WTC11 (cell line): ENCODE data around the gene GABRB1. TPM values are rescaled to one million over a fixed set of nuclear protein-coding genes. Genes with fewer than 3 reads are reported as not detected.

Experiments
- ATAC-seq: fragments of 200-7000 bp; cut with Tn5 transposase; 2 replicates; pipeline ENCODE4 v1.10.0; 2021; ENCODE audit warnings: mild to moderate bottlenecking, moderate library complexity
- CTCF ChIA-PET: fragments of 300-600 bp; sonication (Branson Sonifier 250); formaldehyde crosslinking; loops from one replicate; lab custom pipeline; 2021; ENCODE audit warnings: antibody characterized with exemption; lab: Charles Lee
- POLR2A ChIA-PET: fragments of 350-600 bp; sonication (Branson Sonifier 250); formaldehyde crosslinking; loops from one replicate; lab custom pipeline; 2021; ENCODE audit warnings: antibody characterized with exemption; lab: Charles Lee
- DNase-seq: peaks from one replicate; pipeline ENCODE4 v3.0.0; 2021; ENCODE audit warnings: low spot score
- H3K27ac Mint-ChIP-seq: 2 replicates; pipeline ENCODE4 v1.8.0; 2021; ENCODE audit warnings: mixed read lengths
- H3K27me3 Mint-ChIP-seq: 2 replicates; pipeline ENCODE4 v1.8.0; 2021; ENCODE audit warnings: low read depth, mild to moderate bottlenecking, moderate library complexity, mixed read lengths
- H3K36me3 Mint-ChIP-seq: 2 replicates; pipeline ENCODE4 v1.8.0; 2021; ENCODE audit warnings: mixed read lengths
- H3K4me1 Mint-ChIP-seq: 2 replicates; pipeline ENCODE4 v1.8.0; 2022; ENCODE audit warnings: mixed read lengths
- H3K4me3 Mint-ChIP-seq: 2 replicates; pipeline ENCODE4 v1.8.0; 2021; ENCODE audit warnings: mild to moderate bottlenecking, moderate library complexity, mixed read lengths
- H3K9me3 Mint-ChIP-seq: 2 replicates; pipeline ENCODE4 v1.8.0; 2021; ENCODE audit warnings: mixed read lengths
- ELF4 ChIP-seq: sonication (generic); formaldehyde crosslinking; IDR thresholded peaks from 2 replicates; pipeline ENCODE4 v1.8.1; 2022; ENCODE audit warnings: low read depth, mild to moderate bottlenecking, moderate library complexity, missing genetic modification reagents
- FOXK1 ChIP-seq: sonication (generic); formaldehyde crosslinking; IDR thresholded peaks from 2 replicates; pipeline ENCODE4 v1.8.0; 2022; ENCODE audit warnings: mild to moderate bottlenecking, moderate library complexity, missing genetic modification reagents
- GABPB1 ChIP-seq: sonication (generic); formaldehyde crosslinking; IDR thresholded peaks from 2 replicates; pipeline ENCODE4 v1.8.1; 2023; ENCODE audit warnings: mild to moderate bottlenecking, missing genetic modification reagents
- GRHL2 ChIP-seq: fragments of 250-450 bp; sonication (Bioruptor Pico); IDR thresholded peaks from 2 replicates; pipeline ENCODE4 v1.8.0; 2022; ENCODE audit warnings: mild to moderate bottlenecking, moderate library complexity; ENCODE audit not compliant: insufficient replicate concordance, severe bottlenecking
- GTF2I ChIP-seq: fragments of 250-450 bp; sonication (Bioruptor Pico); conservative IDR thresholded peaks from 2 replicates; pipeline ENCODE4 v1.4.0; 2021; ENCODE audit warnings: mild to moderate bottlenecking
- HMGA2 ChIP-seq: fragments of 250-450 bp; sonication (Bioruptor Pico); IDR thresholded peaks from 2 replicates; pipeline ENCODE4 v1.4.0; 2021; ENCODE audit warnings: mild to moderate bottlenecking, moderate library complexity
- JAZF1 ChIP-seq: fragments of 250-450 bp; sonication (Bioruptor Pico); IDR thresholded peaks from 2 replicates; pipeline ENCODE4 v1.9.0; 2021; ENCODE audit warnings: moderate library complexity, mild to moderate bottlenecking, inconsistent platforms
- KAT7 ChIP-seq: sonication (generic); formaldehyde crosslinking; IDR thresholded peaks from 2 replicates; pipeline ENCODE4 v1.8.1; 2023; ENCODE audit warnings: missing genetic modification reagents, mild to moderate bottlenecking, borderline replicate concordance
- NFATC4 ChIP-seq: fragments of 250-450 bp; sonication (Bioruptor Pico); IDR thresholded peaks from 2 replicates; pipeline ENCODE4 v1.9.0; 2021; ENCODE audit warnings: mild to moderate bottlenecking
- NR3C1 ChIP-seq: sonication (generic); formaldehyde crosslinking; conservative IDR thresholded peaks from 2 replicates; pipeline ENCODE4 v1.8.1; 2023; ENCODE audit warnings: low read depth, mild to moderate bottlenecking, missing genetic modification reagents
- OVOL2 ChIP-seq: fragments of 250-450 bp; sonication (Bioruptor Pico); IDR thresholded peaks from 2 replicates; pipeline ENCODE4 v1.9.0; 2021; ENCODE audit warnings: mild to moderate bottlenecking, borderline replicate concordance
- RELA ChIP-seq: sonication (generic); formaldehyde crosslinking; IDR thresholded peaks from 2 replicates; pipeline ENCODE4 v1.8.1; 2022; ENCODE audit warnings: missing genetic modification reagents, mild to moderate bottlenecking, borderline replicate concordance
- RORB ChIP-seq: fragments of 250-450 bp; sonication (Bioruptor Pico); IDR thresholded peaks from 2 replicates; pipeline ENCODE4 v1.9.0; 2021; ENCODE audit warnings: mild to moderate bottlenecking
- ZBTB21 ChIP-seq: sonication (generic); formaldehyde crosslinking; IDR thresholded peaks from 2 replicates; pipeline ENCODE4 v1.8.1; 2023; ENCODE audit warnings: mild to moderate bottlenecking, missing genetic modification reagents, borderline replicate concordance
- ZNF232 ChIP-seq: sonication (generic); formaldehyde crosslinking; IDR thresholded peaks from 2 replicates; pipeline ENCODE4 v1.8.0; 2022; ENCODE audit warnings: mild to moderate bottlenecking, missing genetic modification reagents
- ZNF263 ChIP-seq: sonication (generic); formaldehyde crosslinking; IDR thresholded peaks from 2 replicates; pipeline ENCODE4 v1.8.1; 2022; ENCODE audit warnings: low read depth, mild to moderate bottlenecking, moderate library complexity, missing genetic modification reagents
- ZNF317 ChIP-seq: sonication (generic); formaldehyde crosslinking; IDR thresholded peaks from 2 replicates; pipeline ENCODE4 v1.8.1; 2023; ENCODE audit warnings: low read depth, mild to moderate bottlenecking, moderate library complexity, missing genetic modification reagents, borderline replicate concordance
- ZNF671 ChIP-seq: fragments of 250-450 bp; sonication (Bioruptor Pico); IDR thresholded peaks from 2 replicates; pipeline ENCODE4 v1.8.0; 2021; ENCODE audit warnings: mild to moderate bottlenecking
- total RNA-seq: library from RNA; stranded (reverse); gene quantifications from 3 replicates; pipeline ENCODE4 v1.2.3, GENCODE V29; 2021
- TF ChIP-seq, protein P1 (sequence below): fragments of 250-450 bp; sonication (Bioruptor Pico); conservative IDR thresholded peaks from 2 replicates; pipeline ENCODE4 v1.9.0; 2021; ENCODE audit warnings: mild to moderate bottlenecking
- TF ChIP-seq, protein P2 (sequence below): sonication (generic); formaldehyde crosslinking; IDR thresholded peaks from 2 replicates; pipeline ENCODE4 v1.8.0; 2023; ENCODE audit warnings: missing genetic modification reagents, mild to moderate bottlenecking, borderline replicate concordance
- TF ChIP-seq, protein P3 (sequence below): sonication (generic); formaldehyde crosslinking; IDR thresholded peaks from 2 replicates; pipeline ENCODE4 v1.8.1; 2023; ENCODE audit warnings: mild to moderate bottlenecking, missing genetic modification reagents
- TF ChIP-seq, protein P4 (sequence below): sonication (generic); formaldehyde crosslinking; IDR thresholded peaks from 2 replicates; pipeline ENCODE4 v1.8.1; 2022; ENCODE audit warnings: mild to moderate bottlenecking, missing genetic modification reagents, moderate library complexity, borderline replicate concordance
- TF ChIP-seq, protein P5 (sequence below): sonication (generic); formaldehyde crosslinking; IDR thresholded peaks from 2 replicates; pipeline ENCODE4 v1.8.0; 2022; ENCODE audit warnings: missing genetic modification reagents

GABRB1 gene
- total RNA-seq, 1 experiment from 2014 or later, result 0.66 TPM

DNA sequence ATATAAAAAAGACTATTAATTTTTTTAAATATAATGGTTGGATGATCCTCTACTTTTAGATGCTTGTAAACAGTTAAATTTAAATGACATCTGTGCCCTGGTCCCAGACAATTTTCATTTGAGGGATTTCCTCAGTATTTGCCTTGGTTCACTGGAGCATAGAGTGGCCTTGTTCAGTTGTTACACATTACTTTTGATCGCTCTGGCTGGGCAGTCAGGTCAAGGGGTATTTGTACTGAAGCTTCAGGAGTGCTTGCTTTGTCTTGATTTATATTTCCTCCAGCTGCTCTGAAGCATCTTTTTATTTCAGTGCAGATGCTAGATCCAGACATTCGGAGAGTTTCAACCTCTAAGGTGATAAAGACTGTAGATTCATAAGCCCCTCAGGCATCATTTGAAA is 382.2 kb downstream of the GABRB1 start (continued):
- TF ChIP-seq ZNF232, result no peak
- TF ChIP-seq RELA (CRISPR knock-in tag), result no peak
- TF ChIP-seq, protein P1, sequence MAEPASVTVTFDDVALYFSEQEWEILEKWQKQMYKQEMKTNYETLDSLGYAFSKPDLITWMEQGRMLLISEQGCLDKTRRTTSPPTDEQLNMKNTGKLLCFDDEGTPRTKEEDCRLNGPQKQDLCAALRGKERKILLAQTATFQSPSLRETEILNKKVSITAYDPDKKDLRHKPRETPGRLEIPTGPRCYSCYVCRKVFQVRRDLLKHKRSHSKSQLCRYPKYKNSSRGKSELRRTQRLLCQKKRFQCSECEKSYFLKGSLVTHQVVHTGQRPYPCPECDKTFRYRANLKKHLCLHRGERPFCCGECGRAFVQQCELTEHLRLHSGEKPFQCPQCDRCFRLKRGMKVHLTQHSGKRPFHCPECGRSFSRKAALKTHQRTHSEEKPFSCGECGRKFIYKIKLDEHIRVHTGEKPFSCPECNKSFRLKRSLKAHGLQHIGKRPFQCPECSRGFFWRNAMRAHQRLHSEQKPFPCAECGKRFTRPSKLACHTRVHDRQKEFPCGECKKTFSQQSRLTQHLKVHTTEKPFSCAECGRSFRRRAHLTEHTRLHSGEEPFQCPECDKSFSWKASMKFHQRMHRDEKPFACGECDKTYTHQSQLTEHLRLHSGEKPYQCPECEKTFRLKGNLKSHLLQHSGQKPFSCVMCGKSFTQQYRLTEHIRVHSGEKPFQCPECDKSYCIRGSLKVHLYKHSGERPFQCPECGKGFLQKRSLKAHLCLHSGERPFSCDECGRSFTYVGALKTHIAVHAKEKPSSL (CRISPR knock-in tag), result no peak
- TF ChIP-seq ELF4 (CRISPR knock-in tag), result no peak
- TF ChIP-seq, protein P2, sequence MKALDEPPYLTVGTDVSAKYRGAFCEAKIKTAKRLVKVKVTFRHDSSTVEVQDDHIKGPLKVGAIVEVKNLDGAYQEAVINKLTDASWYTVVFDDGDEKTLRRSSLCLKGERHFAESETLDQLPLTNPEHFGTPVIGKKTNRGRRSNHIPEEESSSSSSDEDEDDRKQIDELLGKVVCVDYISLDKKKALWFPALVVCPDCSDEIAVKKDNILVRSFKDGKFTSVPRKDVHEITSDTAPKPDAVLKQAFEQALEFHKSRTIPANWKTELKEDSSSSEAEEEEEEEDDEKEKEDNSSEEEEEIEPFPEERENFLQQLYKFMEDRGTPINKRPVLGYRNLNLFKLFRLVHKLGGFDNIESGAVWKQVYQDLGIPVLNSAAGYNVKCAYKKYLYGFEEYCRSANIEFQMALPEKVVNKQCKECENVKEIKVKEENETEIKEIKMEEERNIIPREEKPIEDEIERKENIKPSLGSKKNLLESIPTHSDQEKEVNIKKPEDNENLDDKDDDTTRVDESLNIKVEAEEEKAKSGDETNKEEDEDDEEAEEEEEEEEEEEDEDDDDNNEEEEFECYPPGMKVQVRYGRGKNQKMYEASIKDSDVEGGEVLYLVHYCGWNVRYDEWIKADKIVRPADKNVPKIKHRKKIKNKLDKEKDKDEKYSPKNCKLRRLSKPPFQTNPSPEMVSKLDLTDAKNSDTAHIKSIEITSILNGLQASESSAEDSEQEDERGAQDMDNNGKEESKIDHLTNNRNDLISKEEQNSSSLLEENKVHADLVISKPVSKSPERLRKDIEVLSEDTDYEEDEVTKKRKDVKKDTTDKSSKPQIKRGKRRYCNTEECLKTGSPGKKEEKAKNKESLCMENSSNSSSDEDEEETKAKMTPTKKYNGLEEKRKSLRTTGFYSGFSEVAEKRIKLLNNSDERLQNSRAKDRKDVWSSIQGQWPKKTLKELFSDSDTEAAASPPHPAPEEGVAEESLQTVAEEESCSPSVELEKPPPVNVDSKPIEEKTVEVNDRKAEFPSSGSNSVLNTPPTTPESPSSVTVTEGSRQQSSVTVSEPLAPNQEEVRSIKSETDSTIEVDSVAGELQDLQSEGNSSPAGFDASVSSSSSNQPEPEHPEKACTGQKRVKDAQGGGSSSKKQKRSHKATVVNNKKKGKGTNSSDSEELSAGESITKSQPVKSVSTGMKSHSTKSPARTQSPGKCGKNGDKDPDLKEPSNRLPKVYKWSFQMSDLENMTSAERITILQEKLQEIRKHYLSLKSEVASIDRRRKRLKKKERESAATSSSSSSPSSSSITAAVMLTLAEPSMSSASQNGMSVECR, result no peak

DNA sequence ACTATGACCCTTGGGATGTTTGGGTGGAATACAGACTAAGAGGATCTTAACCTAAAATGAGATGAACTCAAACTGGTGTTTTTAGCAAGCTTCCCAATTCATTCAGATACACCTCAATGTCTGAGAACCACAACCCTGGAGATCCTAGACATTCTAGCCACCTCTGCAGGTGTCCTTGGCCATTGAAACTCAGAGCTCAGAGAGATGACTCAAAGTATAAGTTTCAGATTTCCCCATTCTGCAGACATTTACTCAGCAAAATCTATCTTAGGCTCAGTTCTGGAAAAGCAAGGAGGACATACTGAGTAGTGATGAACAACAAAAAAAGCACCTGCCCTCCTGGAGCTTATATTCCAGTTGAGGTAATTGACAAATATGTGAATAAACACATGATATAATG is 384.4 kb downstream of the GABRB1 start:
- no peaks in the 10 kb centered on the region for H3K36me3 Mint-ChIP-seq
- ATAC-seq (no peak), DNase-seq (no peak)
- peaks cover 27% of the 10 kb centered on the region for H3K4me1 Mint-ChIP-seq
- H3K9me3 Mint-ChIP-seq, result 0 out of 2 replicates have a peak, but pooled peaks cover 4% of the 10 kb centered on the region
- H3K27ac Mint-ChIP-seq, result no peak overlapping the region
- no peaks in the 10 kb centered on the region; the same call in 1 of the 2 replicates for H3K27me3 Mint-ChIP-seq
- H3K4me3 Mint-ChIP-seq, result no peak overlapping the region
- ChIA-PET POLR2A (no interaction called here), CTCF (no interaction called here)
- TF ChIP-seq RORB (no peak), ZNF263 (CRISPR knock-in tag) (no peak), NFATC4 (CRISPR knock-in tag) (no peak), ZNF317 (CRISPR knock-in tag) (no peak), FOXK1 (CRISPR knock-in tag) (no peak), KAT7 (CRISPR knock-in tag) (no peak), JAZF1 (CRISPR knock-in tag) (no peak), GRHL2 (CRISPR knock-in tag) (no peak), RELA (CRISPR knock-in tag) (no peak)

DNA sequence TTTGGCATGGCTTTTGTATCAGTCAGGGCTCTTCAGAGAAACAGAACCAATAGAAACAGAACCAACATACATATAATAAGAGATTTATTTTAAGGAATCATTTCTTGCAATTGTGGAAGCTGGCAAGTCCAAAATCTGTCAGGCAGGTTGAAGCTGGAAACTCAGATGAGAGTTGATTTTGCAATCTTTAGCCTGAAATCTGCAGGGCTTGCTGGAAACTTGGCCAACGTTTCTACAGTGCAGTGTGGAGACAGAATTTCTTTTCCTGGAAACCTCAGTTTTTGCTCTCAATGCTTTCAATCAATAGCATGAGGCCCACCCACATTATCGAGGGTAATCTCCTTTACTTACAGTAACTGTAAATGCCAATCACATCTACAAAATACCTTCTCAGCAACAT is 386.8 kb downstream of the GABRB1 start:
- ATAC-seq, result no peak
- Mint-ChIP-seq H3K4me1 (peaks cover 18% of the 10 kb centered on the region), H3K36me3 (no peaks in the 10 kb centered on the region), H3K9me3 (no peaks in the 10 kb centered on the region), H3K4me3 (no peak overlapping the region), H3K27me3 (no peaks in the 10 kb centered on the region; the same call in 1 of the 2 replicates), H3K27ac (no peak overlapping the region)
- CTCF ChIA-PET, result no interaction called here
- POLR2A ChIA-PET, result no interaction called here
- no peak for DNase-seq
- TF ChIP-seq OVOL2 (no peak), ZBTB21 (no peak), GTF2I (CRISPR knock-in tag) (no peak), HMGA2 (CRISPR knock-in tag) (no peak), NR3C1 (no peak), GABPB1 (no peak), RORB (no peak), ZNF671 (no peak)
- TF ChIP-seq, protein P3, sequence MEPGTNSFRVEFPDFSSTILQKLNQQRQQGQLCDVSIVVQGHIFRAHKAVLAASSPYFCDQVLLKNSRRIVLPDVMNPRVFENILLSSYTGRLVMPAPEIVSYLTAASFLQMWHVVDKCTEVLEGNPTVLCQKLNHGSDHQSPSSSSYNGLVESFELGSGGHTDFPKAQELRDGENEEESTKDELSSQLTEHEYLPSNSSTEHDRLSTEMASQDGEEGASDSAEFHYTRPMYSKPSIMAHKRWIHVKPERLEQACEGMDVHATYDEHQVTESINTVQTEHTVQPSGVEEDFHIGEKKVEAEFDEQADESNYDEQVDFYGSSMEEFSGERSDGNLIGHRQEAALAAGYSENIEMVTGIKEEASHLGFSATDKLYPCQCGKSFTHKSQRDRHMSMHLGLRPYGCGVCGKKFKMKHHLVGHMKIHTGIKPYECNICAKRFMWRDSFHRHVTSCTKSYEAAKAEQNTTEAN (CRISPR knock-in tag), result no peak
- TF ChIP-seq, protein P4, sequence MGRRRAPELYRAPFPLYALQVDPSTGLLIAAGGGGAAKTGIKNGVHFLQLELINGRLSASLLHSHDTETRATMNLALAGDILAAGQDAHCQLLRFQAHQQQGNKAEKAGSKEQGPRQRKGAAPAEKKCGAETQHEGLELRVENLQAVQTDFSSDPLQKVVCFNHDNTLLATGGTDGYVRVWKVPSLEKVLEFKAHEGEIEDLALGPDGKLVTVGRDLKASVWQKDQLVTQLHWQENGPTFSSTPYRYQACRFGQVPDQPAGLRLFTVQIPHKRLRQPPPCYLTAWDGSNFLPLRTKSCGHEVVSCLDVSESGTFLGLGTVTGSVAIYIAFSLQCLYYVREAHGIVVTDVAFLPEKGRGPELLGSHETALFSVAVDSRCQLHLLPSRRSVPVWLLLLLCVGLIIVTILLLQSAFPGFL (CRISPR knock-in tag), result no peak
- TF ChIP-seq, protein P5, sequence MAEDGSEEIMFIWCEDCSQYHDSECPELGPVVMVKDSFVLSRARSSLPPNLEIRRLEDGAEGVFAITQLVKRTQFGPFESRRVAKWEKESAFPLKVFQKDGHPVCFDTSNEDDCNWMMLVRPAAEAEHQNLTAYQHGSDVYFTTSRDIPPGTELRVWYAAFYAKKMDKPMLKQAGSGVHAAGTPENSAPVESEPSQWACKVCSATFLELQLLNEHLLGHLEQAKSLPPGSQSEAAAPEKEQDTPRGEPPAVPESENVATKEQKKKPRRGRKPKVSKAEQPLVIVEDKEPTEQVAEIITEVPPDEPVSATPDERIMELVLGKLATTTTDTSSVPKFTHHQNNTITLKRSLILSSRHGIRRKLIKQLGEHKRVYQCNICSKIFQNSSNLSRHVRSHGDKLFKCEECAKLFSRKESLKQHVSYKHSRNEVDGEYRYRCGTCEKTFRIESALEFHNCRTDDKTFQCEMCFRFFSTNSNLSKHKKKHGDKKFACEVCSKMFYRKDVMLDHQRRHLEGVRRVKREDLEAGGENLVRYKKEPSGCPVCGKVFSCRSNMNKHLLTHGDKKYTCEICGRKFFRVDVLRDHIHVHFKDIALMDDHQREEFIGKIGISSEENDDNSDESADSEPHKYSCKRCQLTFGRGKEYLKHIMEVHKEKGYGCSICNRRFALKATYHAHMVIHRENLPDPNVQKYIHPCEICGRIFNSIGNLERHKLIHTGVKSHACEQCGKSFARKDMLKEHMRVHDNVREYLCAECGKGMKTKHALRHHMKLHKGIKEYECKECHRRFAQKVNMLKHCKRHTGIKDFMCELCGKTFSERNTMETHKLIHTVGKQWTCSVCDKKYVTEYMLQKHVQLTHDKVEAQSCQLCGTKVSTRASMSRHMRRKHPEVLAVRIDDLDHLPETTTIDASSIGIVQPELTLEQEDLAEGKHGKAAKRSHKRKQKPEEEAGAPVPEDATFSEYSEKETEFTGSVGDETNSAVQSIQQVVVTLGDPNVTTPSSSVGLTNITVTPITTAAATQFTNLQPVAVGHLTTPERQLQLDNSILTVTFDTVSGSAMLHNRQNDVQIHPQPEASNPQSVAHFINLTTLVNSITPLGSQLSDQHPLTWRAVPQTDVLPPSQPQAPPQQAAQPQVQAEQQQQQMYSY (CRISPR knock-in tag), result no peak
